GM18909 (cell line): ENCODE results near the gene C7orf57.
"Not testable (repeated sequence)": the region's sequence is repeated elsewhere in the genome, so short reads cannot be mapped to it uniquely, and the experiment has no call there.

Experiments
- ATAC-seq: cut with Tn5 transposase; IDR thresholded peaks from one replicate; pipeline ENCODE4 v1.9.1; 2021; ENCODE audit warnings: mild to moderate bottlenecking; ENCODE audit not compliant: unreplicated experiment, poor library complexity

Gene C7orf57

GRCh38 chr7:48031111-48031510, 4.2 kb upstream of the C7orf57 start:
- no peak for ATAC-seq

- no peak for ATAC-seq
These were observed 1.4 kb upstream of the C7orf57 start for GRCh38 chr7:48033922-48034321.

DNA sequence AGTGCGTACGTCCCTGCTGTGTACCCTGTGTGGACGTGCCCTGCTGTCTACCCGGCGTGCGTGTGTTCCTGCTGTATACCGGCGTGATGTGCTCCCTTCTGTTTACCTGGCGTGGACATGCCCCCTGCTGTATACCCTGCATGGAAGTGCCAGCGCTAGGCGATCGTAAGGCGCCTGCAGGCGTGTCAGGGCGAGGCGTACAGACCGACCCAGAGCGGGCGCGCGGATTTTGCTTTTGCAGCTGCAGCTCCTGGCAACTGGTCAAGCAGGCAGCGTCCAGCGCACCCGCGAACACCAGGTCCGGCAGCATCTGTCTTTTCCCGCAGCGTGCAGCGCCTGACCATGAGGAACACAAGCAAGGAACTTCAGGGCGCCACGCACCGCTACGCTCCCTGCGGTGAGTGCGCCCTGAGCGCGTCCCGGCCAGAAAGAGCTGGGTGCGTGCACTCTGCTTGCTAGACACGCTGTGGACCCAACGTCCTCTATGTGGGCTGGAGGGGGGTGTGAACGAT, 680 bp downstream of the C7orf57 start:
- no peak for ATAC-seq

DNA sequence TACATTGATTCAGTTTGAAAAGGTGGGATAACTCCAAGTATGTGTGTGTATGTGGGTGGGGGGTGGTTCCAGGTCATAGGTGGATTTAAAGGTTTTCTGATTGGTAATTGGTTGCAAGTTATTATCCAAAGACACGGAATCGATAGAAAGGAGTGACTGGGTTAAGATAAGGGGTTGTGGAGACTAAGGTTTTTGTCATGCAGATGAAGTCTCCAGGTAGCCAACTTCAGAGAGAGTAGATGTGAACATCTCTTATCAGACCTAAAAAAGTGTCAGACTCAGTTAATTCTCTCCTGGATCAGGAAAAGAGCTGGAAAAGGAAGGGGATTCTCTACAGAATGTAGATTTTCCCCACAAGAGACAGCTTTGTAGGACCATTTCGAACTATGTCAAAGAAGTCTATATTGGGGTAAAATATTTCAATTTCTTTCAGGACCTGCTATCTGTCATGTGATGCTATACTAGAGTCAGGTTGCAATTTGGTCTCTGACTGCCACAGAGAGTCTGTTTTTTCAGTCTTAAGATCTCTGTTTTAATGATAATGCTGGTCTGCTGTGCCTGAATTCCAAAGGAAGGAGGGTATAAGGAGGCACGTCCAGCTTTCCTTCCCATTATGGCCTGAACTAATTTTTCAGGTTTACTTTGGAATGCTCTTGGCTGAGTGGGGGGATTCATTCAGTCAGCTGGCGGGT, 3.6 kb downstream of the C7orf57 start:
- ATAC-seq = no peak

GRCh38 chr7:48040944-48041652, 5.8 kb downstream of the C7orf57 start:
- ATAC-seq = no peak

DNA sequence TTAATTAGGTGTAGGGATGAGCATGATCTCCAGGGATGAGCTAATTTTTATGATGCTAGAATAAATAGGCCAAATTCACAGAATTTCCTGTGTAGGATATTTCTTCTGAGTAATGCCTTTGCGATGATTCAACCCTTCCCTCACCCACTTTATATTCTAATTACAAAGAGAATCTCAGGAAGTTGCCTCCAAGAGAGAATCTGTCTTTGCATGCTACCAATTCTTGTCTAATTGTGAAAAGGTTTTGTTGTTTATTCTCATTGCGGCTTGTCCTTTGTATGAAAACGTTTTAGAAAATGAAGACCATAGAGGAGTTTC, 6.3 kb downstream of the C7orf57 start:
- ATAC-seq = no peak

DNA sequence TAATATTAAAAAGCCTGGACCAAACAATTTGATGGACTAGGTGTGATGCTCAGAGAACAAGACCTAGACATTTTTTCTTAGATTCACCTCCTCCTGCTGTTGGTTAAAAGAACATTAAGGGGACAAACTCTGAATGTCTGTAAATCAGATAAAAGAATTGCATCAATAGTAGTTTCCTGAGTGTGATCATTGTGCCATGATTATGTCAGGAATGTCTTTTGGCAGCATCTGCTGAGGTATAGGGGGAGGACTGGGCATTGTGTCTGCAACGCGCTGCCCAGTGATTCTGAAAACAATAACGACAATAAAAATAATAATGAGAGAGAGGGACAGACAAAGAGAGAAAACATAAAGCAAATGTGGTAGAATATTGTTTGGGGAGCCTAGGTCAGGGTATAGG, 6.9 kb downstream of the C7orf57 start:
- ATAC-seq = no peak

GRCh38 chr7:48042636-48043035, 7.3 kb downstream of the C7orf57 start:
- ATAC-seq = no peak

DNA sequence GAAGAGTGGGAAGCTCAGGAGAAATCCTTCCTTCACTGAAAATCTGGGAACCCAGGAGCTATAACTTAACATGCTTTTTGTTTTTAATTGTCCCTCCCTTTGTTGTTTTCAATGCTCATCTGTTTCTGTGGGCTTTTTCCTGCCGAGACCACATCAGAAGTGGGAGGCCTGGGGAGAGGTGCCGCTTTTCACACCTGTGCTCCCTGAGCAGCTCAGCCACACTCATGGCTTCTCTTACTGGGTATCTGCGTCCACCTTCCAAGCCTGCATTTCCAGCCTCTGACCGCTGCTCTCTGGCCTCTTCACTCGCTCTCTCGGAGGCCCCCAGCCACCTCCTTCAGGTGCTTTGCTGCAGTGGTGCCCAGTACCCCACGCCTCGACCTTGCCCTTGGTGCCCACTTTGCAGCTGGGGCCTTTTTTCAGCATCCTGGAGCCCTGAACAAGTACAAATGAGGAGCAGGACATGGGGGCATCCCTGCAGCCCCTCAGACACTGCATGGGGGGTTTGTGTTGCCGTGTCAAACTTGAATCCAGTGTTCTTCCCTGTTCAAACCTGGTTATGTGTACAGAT, 9.9 kb downstream of the C7orf57 start:
- no peak for ATAC-seq

- ATAC-seq = no peak
These were observed 11.1 kb downstream of the C7orf57 start for GRCh38 chr7:48046458-48046857.

GRCh38 chr7:48048113-48048512, 12.8 kb downstream of the C7orf57 start:
- no peak for ATAC-seq

DNA sequence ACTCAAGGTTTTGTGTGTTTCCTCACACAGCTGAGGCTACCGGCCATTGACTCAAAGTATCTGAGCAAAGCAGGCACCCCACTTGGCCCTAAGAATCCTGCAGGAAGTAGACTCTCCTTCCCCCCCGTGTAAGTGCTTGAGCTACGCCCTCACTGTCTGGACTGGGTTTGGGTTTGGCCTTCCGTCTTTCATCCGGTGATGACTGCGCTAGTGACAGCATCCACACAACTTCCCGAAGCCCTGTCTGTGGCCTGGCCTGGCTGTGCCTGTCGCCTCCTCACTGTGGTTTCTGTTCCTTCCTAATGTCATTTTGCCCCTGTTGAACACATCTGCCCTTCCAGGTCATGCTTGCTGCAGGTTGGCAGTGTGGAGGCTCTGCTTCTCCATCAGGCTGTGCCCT, 14.5 kb downstream of the C7orf57 start:
- ATAC-seq = no peak

- ATAC-seq = no peak
These were observed 17.4 kb downstream of the C7orf57 start for GRCh38 chr7:48052748-48053147.

DNA sequence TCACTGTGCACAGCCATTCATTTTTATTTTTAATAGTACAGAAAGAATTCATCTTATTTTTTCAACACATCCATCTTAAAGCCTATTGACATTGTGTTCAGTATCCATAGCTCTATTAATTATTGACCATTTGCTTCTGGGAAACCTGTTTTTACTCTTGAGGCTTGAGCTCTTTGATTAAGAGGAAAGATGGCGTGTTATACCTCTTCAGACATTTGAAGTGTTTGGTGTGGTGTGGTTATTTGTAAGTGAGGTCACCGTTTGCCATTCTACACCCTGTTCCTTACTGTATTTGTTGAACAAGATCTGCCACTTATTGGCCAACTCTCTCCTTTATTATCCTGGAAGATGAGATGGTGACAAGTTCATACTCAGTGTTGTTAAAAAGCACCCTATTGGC, 18.4 kb downstream of the C7orf57 start:
- ATAC-seq = no peak

DNA sequence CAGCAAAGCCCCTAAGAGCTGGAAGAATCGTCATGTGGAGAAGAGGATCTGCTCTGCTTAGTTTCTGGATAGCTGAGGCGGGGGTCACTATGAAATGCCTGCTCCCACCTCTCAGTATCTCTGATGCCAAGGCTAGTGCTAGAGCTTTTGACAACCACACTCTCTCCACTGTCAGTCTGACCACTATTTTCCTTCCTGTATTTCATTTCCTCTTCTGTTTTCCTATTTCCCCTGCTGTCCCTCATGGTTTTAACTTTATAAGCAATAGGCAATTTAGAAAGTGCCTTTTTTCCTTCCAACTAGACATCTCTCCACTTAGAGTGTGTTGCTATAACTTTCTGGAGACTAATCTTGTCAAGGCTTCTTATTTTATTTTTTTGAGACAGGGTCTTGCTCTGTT, 23.6 kb downstream of the C7orf57 start:
- no peak for ATAC-seq

DNA sequence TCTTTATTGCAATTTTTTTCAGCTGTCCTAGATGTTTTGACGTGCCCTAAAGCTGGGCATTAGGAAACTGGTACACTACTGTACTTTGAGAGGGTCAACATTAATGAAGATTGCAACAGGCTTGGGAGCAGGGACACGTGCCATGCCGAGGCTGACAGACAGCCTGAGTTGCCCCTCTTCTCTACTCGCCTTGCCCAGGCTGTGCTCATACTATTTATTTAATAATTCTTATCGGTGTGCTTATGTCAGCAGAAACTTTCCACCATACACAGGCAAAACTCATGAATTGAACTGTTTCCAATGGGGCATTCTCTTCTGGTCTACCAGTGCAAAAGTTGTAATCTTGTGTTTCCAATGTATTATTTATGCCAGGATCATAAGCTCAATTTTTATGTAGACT, 24.4 kb downstream of the C7orf57 start:
- no peak for ATAC-seq

GRCh38 chr7:48063985-48064384, 28.6 kb downstream of the C7orf57 start:
- ATAC-seq = no peak

GRCh38 chr7:48067475-48067874, 32.1 kb downstream of the C7orf57 start:
- no peak for ATAC-seq

- no peak for ATAC-seq
These were observed 38.9 kb downstream of the C7orf57 start for GRCh38 chr7:48074204-48074654.

- ATAC-seq = no peak
These were observed 42.1 kb downstream of the C7orf57 start for GRCh38 chr7:48077423-48077822.

GRCh38 chr7:48078470-48078869, 43.1 kb downstream of the C7orf57 start:
- ATAC-seq = no peak

DNA sequence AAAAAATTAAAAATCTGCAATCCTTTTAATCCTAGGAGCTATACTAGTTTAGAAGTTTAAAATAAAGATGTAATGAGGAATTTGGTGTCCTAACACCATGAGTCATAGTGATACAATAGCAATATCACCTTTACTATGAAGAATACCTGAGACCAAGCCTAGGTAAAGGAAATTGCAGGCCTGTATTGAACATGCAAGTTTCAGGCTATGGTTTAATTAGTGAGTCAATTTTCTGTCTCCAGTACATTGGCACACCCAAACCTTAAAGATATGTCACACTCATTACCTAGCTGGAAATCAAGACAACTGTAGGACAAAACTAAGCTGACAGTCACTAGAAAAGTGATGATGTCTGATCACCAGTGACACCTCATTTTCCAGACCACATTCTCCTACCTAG, 47.0 kb downstream of the C7orf57 start:
- not testable (repeated sequence) for ATAC-seq
